ENCODE data around the gene SYDE2. TPM values are rescaled to one million over a fixed set of nuclear protein-coding genes. Genes with fewer than 3 reads are reported as not detected.
"Not testable (repeated sequence)": the region's sequence is repeated elsewhere in the genome, so short reads cannot be mapped to it uniquely, and the experiment has no call there.

SYDE2 gene
- total RNA-seq, 1 donor from 2014 or later = 19.8 TPM

GRCh38 chr1:85219853-85220610, 19.2 kb upstream of the SYDE2 start:
- DNase-seq (ENCODE audit: low spot score) = no peak

GRCh38 chr1:85216697-85217096, 15.9 kb upstream of the SYDE2 start:
- no peak for DNase-seq (ENCODE audit: low spot score)

- no peak for DNase-seq (ENCODE audit: low spot score)
Measured at GRCh38 chr1:85214654-85215053, 13.8 kb upstream of the SYDE2 start.

GRCh38 chr1:85208488-85208887, 7.7 kb upstream of the SYDE2 start:
- no peak for DNase-seq (ENCODE audit: low spot score)

- no peak for DNase-seq (ENCODE audit: low spot score)
Measured at GRCh38 chr1:85203573-85204171, 2.9 kb upstream of the SYDE2 start.

DNA sequence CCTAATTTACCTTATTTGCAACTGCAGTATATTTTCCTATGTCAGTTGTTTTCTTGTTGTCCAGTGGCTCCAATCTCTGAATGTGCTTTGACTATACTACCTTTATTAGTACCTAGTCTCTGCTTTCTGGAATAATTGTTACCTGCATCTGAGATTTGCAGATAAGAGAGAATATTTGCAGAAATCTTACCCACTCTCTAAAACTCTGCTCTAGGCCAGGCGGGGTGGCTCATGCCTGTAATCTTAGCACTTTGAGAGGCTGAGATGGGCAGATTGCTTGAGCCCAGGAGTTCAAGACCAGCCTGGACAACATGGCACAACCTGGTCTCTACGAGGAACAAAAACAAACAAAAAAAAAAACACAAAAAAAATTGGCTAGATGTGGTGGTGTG, 2.0 kb upstream of the SYDE2 start:
- DNase-seq (ENCODE audit: low spot score) = no peak

DNA sequence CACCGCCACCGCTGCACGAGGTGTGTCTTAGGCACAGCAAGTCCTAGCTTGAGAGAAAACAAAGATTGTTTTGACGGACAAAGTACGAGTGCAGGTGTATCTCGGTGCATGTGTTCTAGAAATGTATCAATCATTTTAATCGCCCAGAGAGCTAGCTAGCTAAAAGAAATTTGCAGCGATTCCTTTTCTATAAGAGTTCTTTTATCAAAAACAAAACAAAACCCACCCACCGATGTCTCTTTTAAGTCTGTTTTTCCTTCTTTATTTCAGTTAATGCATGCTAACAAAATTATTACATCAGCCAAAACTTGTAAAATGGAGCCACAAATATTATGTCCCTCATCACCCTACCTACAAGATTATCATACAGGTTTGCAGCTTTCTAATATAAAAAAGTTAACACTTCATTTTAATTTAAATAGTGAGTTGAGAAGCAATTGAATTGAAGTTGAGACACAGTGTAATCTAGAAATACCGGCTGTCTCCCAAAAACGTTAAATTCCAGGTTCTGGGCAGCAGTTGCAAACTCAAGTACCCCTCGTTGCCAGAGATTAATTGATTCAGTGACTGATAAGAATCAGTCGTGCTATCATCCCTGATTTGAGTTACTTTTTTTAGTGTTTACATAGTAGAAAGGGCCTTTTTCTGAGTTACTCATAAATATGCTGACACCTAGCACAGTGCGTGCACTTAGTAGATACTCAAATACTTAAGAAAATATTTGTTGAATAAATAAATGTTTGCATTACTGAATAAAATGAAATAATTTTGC, 1.5 kb upstream of the SYDE2 start:
- DNase-seq (ENCODE audit: low spot score) = no peak

- DNase-seq (ENCODE audit: low spot score) = peak; percentile 75
Measured at GRCh38 chr1:85201340-85202091, 700 bp upstream of the SYDE2 start.

DNA sequence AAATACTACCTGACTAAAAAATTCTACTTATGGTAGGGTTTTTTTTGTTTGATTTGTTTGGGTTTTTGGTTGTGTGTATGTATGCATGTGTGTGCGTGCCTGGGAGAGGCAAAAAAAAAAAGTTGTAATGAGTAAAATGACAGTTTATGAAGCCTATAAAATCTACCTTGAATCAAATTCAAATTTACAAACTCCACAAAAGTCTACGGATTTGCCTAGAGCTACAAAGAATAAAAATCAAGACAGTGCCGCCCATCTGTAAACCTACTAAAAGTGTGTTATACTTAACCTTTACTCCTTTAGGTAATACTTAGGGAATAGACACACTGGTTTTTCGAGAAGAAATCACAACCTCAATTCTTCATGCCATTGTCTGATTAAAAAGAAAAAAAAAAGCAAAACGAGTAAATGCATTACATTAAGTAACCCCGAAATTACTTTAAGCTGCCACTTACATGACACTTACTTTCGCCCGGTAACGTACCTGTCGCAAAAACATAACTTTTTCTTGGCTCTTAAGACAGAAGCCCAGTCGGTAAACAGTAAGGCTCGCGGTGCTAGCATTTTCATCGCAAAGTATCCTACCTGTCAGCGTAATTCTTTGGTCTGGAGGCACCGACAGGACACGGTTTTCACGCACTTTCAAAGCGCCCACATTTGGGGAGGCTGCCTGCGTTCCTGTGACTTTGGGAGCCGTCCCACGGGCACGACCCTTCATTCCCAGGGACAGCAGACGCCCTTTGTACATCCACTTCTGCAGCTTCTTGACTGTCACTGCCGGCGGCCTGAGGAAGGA, 951 bp downstream of the SYDE2 start:
- peak; percentile 28 for DNase-seq (ENCODE audit: low spot score)

DNA sequence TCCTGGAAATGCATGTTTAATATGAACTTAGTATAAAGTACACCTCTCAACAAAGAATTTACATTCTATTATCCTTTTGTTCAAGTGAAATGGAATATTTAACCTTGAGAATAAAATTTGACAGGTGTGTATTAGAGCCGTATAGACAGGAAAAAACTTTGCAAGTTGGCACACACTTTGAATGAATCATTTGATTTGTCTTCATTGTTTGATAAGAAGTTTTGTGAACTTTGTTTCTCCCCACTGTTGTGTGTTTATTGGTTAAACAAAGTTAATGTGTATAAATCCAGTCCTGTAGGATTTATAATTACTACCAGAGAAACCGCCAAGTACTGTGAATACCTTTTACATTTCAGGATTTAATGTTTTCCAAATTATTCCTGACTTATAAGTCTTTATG, 2.0 kb downstream of the SYDE2 start:
- DNase-seq (ENCODE audit: low spot score) = no peak

GRCh38 chr1:85196358-85196757, 4.5 kb downstream of the SYDE2 start:
- DNase-seq (ENCODE audit: low spot score) = no peak

DNA sequence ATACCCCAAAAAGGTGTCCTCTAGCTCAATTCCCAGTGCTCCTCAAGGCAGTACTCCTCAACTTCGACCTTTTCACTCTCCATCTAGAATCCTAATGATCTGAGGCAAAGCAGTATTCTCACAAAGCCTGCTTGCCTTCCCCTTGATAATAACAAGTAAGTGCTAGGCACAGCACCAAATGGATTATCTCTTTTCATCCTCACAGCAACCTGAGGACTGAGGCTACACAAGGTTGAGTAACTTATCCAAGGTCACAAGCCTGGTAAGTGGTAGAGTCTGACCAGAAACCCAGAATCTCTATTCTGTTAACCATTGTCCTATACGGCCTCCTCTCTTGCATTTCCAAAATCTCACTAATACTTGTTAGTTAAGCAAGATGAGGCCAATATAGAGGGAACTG, 5.1 kb downstream of the SYDE2 start:
- DNase-seq (ENCODE audit: low spot score) = no peak

DNA sequence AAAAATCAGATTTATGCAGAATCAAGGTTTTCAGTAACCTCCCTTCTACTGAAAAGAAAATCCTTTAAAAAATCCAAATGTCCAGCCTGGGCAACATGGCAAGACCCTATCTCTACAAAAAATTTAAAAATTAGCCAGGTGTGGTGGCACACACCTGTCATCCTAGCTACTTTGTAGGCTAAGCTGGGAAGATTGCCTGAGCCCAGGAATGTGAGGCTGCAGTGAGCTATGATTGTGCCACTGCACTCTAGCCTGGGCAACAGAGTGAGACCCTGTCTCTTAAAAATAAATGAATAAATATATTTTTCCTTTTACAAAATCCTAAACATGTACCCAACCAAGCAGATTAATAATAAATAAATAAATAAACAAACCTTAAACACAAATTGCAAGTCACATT, 8.7 kb downstream of the SYDE2 start:
- DNase-seq (ENCODE audit: low spot score) = not testable (repeated sequence)

DNA sequence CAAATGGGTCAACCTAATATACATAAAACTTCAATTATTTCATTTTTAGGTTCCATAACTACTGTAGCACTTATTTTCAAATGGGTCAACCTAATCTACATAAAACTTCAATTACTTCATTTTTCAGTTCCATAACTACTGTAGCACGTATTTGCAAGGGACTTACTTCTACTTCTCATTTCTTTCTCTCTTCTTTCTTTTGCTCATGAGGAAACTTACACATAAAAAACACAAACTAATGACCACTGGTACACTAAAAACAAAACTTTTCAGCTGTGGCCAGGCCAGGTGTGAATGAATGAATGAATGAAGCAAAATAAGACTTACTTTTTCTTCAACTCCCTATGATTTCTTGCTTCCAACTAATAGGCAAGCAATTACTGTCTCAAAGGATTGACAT, 11.7 kb downstream of the SYDE2 start:
- no peak for DNase-seq (ENCODE audit: low spot score)

DNA sequence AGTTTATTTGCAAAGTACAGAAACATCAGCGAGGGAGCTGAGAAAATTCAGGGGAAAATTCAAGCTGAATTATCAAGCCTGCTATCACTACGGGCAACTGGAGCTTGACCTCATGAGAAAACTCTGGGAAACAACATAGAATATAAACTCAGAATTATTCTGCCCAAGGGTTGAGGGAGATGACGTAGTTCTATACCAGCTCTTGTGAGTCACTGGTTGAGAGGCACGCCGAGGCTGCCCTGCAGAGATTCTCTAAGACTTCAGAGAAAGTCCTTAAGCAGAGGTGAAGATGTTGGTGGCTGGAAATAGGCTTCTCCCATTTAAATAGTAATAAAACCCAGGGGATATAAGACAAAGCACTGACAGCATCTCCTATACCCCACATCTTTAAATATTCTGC, 12.3 kb downstream of the SYDE2 start:
- DNase-seq (ENCODE audit: low spot score) = no peak

DNA sequence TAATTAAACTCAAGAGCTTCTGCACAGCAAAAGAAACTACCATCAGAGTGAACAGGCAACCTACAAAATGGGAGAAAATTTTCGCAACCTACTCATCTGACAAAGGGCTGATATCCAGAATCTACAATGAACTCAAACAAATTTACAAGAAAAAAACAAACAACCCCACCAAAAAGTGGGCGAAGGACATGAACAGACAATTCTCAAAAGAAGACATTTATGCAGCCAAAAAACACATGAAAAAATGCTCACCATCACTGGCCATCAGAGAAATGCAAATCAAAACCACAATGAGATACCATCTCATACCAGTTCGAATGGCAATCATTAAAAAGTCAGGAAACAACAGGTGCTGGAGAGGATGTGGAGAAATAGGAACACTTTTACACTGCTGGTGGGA, 13.8 kb downstream of the SYDE2 start:
- DNase-seq (ENCODE audit: low spot score) = not testable (repeated sequence)

GRCh38 chr1:85184245-85184644, 16.6 kb downstream of the SYDE2 start:
- no peak for DNase-seq (ENCODE audit: low spot score)

- no peak for DNase-seq (ENCODE audit: low spot score)
Measured at GRCh38 chr1:85182700-85183099, 18.1 kb downstream of the SYDE2 start.

DNA sequence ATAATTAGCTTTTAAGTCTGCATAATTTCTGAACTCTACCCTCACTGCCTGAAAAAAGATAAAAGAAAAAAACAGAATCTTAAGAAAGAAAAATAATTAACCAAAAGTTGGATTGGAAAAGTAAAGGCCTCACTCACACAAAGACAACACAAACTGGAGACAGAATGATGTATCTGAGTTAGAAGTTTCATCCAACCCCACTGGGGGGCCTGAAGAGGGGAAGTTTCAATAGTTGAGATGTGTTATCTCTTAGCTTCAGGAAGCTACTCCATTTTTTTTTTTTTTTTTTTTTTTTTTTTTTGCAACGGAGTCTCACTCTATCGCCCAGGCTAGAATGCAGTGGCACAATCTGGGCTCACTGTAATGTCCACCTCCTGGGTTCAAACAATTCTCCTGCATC, 19.9 kb downstream of the SYDE2 start:
- DNase-seq (ENCODE audit: low spot score) = no peak

DNA sequence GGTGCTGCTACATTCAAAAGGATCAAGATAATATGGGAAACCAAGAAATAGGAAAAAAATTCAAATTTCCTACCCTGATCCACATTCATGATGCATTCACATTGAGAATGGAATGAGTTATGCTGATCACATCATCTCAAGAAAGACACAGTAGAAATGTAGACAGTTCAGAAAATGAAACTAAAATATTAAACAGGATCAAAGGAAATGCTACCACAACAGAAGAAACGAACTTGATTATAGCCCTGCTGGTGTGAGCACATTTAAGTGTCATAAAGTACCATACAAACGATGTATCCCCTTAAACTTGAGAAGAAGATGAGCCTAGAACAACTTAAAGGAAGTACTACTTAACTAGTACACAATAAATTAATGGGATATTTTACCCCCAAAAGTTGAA, 21.3 kb downstream of the SYDE2 start:
- DNase-seq (ENCODE audit: low spot score) = no peak

GRCh38 chr1:85178396-85178795, 22.4 kb downstream of the SYDE2 start:
- DNase-seq (ENCODE audit: low spot score) = no peak
